Activated T-helper 1 cell treated with anti-CD3 and anti-CD28 coated beads, Interleukin-12 subunit alpha, Interleukin-12 subunit beta, Interleukin-2, Interleukin-4 antibody, amounts not matched to agents 30 ng/mL and 10 ng/mL and 1 ng/mL, durations not matched to agents 14 hours and 24 hours and 36 hours (primary cell): ENCODE data around the gene A3GALT2. TPM values are rescaled to one million over a fixed set of nuclear protein-coding genes. Genes with fewer than 3 reads are reported as not detected.

Experiments
- DNase-seq: peaks from one replicate; pipeline ENCODE4 v3.0.0; 2021; ENCODE audit warnings: low spot score
- H3K27ac Mint-ChIP-seq: one replicate; pipeline ENCODE4 v1.8.0; 2021; ENCODE audit warnings: mild to moderate bottlenecking, mixed read lengths
- H3K27me3 Mint-ChIP-seq: one replicate; pipeline ENCODE4 v1.8.0; 2022; ENCODE audit warnings: mild to moderate bottlenecking, moderate library complexity, mixed read lengths; ENCODE audit not compliant: insufficient read depth
- H3K36me3 Mint-ChIP-seq: one replicate; pipeline ENCODE4 v1.8.0; 2021; ENCODE audit warnings: low read depth, mixed read lengths
- H3K4me1 Mint-ChIP-seq: one replicate; pipeline ENCODE4 v1.8.0; 2021; ENCODE audit warnings: low read depth, mixed read lengths
- H3K4me3 Mint-ChIP-seq: one replicate; pipeline ENCODE4 v1.8.0; 2021; ENCODE audit warnings: mild to moderate bottlenecking, moderate library complexity, mixed read lengths
- H3K9me3 Mint-ChIP-seq: one replicate; pipeline ENCODE4 v1.8.0; 2021; ENCODE audit warnings: mixed read lengths
- intact Hi-C: fragments of 100-400 bp; cut with micrococcal nuclease; formaldehyde crosslinking; loops from one replicate; pipeline ENCODE4 v1.15.1; 2024
- total RNA-seq: library from RNA; stranded (reverse); gene quantifications from 2 replicates; pipeline ENCODE4 v1.2.3, GENCODE V29; 2022

The A3GALT2 gene
- not detected in 2 replicates for total RNA-seq

DNA sequence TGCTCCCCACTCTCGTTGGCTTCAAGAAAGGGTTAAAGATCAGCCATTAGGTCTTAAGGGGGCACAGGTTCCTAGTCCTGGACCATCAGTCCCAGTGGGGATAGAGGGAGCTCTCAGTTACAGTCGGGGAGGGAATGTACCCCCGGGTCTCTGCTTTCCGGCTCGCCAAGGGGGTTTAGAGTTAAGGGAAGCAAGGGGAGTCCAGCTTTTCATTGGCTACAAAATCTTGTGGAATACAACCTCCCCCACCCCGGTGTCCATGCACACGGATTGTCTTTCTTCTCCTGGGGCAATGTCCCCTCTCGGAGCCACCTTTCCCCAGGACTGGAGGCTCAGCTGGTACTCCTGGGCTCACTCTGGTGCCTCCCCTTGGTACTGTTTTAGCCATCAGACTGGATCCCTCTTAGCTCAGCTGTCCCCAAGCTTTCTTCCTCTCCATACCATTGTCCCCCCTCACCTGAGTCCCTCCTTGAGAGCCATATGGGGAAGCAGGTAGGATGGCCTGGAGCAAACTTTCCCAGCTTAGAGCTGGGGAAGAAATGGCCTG lies at the start of gene A3GALT2:
TSS of gene A3GALT2 (minus strand) at position 480 of the 547 bp plus-strand sequence. CDS start at position 480, 0 bp downstream.
- Mint-ChIP-seq H3K9me3 (no peaks in the 10 kb centered on the region), H3K4me3 (no peak within 1 kb of the TSS), H3K27ac (no peak within 1 kb of the TSS), H3K4me1 (no peaks in the 10 kb centered on the region), H3K36me3 (peaks cover 10% of the 10 kb centered on the region), H3K27me3 (peaks cover 3% of the 10 kb centered on the region)
- intact Hi-C loops, result no loop called here
- DNase-seq, result no peak

GRCh38 chr1:33370301-33370700 lies 49.4 kb upstream of the A3GALT2 start:
- Mint-ChIP-seq H3K4me3 (no peak overlapping the region), H3K27ac (no peak overlapping the region), H3K27me3 (peaks cover 2% of the 10 kb centered on the region), H3K9me3 (no peaks in the 10 kb centered on the region), H3K4me1 (no peaks in the 10 kb centered on the region), H3K36me3 (no peaks in the 10 kb centered on the region)
- DNase-seq, result no peak
- intact Hi-C loops, result no loop called here

- Mint-ChIP-seq H3K27me3 (peaks cover 2% of the 10 kb centered on the region), H3K4me1 (no peaks in the 10 kb centered on the region), H3K36me3 (no peaks in the 10 kb centered on the region), H3K9me3 (no peaks in the 10 kb centered on the region), H3K27ac (no peak overlapping the region), H3K4me3 (no peak overlapping the region)
- intact Hi-C loops, result no loop called here
- no peak for DNase-seq
Observed at GRCh38 chr1:33369764-33370163, 48.9 kb upstream of the A3GALT2 start.

- H3K27ac Mint-ChIP-seq, result no peak overlapping the region
- DNase-seq, result no peak
- H3K36me3 Mint-ChIP-seq, result no peaks in the 10 kb centered on the region
- H3K27me3 Mint-ChIP-seq, result peaks cover 2% of the 10 kb centered on the region
- no peak overlapping the region for H3K4me3 Mint-ChIP-seq
- H3K9me3 Mint-ChIP-seq, result no peaks in the 10 kb centered on the region
- no peaks in the 10 kb centered on the region for H3K4me1 Mint-ChIP-seq
- intact Hi-C loops, result no loop called here
Observed at GRCh38 chr1:33369081-33369480, 48.2 kb upstream of the A3GALT2 start.

- Mint-ChIP-seq H3K9me3 (no peaks in the 10 kb centered on the region), H3K36me3 (no peaks in the 10 kb centered on the region), H3K27me3 (peaks cover 2% of the 10 kb centered on the region), H3K27ac (no peak overlapping the region), H3K4me1 (no peaks in the 10 kb centered on the region), H3K4me3 (no peak overlapping the region)
- intact Hi-C loops, result no loop called here
- no peak for DNase-seq
Observed at GRCh38 chr1:33368431-33368830, 47.5 kb upstream of the A3GALT2 start.

DNA sequence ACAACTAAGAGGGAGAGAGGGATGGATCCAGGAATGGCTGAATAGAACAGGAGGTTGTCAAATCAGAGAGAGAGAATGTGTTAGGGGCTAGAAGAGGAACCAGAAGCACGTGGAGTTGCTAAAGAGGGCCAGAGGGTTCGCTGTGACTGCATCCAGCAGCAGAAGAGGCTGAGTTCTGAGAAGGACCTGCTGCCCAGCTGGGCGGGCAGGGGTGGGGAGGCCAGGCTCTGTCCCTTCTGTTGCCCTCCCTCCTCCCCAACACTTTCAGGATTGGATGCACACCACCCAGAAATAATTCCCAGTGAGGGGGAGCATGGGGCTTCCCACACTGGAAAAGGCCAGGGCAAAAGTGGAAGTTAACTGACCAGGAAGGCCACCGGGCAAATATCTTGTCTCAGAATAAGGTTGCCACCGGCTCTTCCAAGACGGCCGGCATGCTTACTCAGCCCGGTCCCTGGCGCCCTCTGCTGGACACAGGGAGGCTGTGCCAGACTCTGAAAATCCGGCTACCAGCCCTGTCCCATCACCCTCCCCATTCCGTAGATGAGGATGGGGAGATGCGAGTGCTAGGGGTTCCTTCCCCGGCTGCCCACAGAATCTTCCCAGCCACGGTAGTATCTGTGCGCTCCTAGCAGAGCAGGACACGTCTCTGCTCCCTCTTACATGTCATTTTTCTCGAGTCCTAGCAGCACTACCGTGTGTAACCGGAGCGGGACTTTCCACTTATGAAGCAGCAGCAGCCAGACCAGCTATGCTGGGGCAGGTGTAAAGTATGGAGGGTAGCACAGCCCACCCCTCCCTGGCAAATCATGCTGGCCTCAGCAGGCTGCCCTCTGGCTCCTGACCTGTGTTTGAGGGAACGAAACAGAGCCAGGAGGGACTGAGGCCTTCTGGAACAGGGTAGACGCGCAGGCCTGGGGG lies 46.8 kb upstream of the A3GALT2 start:
- peak; percentile 73 for DNase-seq
- Mint-ChIP-seq H3K4me1 (no peaks in the 10 kb centered on the region), H3K27ac (no peak overlapping the region), H3K9me3 (no peaks in the 10 kb centered on the region), H3K36me3 (no peaks in the 10 kb centered on the region), H3K27me3 (peaks cover 2% of the 10 kb centered on the region), H3K4me3 (no peak overlapping the region)
- intact Hi-C loops, result loop anchor here (1.0 to 2.0 kb wide), 4 partner anchors 17 to 255 kb away; no protein-coding TSS in a partner anchor

DNA sequence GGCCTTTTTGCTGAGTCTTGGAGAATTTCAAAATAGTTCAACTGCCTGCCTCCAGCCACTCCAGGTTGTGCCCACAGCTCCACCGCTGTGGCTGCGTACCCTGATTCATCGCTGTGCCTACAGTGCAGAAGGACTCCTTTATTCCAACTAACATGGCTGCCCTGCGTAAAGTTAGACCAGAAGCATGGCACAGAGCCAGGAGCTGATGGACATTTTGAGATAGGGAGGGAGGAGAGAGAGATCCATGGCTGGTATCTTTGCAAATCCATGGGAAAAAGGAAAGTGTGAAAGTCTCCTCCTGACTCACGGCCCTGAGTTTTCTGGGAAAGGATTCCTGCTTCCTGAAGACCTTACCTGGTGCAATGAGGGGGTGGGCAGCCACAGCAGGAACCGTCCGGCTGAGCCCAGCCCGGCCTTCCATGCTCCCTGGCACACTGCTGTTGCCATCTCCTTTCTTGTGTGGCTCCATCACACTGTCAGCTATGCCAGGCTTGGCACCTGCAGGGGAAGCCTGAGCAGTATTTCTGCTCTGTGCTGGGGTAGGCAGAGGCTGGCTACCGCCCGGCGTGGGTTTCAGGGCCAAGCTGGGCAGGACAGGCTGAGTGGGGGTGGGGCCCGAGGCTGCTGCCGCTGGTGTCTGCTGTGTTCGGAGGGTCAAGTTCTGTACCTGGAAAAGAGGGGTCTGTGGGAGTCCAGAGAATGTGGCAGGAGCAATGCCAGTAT lies 46.0 kb upstream of the A3GALT2 start:
- DNase-seq, result no peak
- no peaks in the 10 kb centered on the region for H3K4me1 Mint-ChIP-seq
- H3K27me3 Mint-ChIP-seq, result peaks cover 2% of the 10 kb centered on the region
- intact Hi-C loops, result loop anchor here (1.0 to 2.0 kb wide), 4 partner anchors 17 to 254 kb away; no protein-coding TSS in a partner anchor
- no peaks in the 10 kb centered on the region for H3K9me3 Mint-ChIP-seq
- no peak overlapping the region for H3K4me3 Mint-ChIP-seq
- no peak overlapping the region for H3K27ac Mint-ChIP-seq
- no peaks in the 10 kb centered on the region for H3K36me3 Mint-ChIP-seq

- no peak overlapping the region for H3K4me3 Mint-ChIP-seq
- H3K36me3 Mint-ChIP-seq, result no peaks in the 10 kb centered on the region
- DNase-seq, result no peak
- H3K4me1 Mint-ChIP-seq, result no peaks in the 10 kb centered on the region
- no peaks in the 10 kb centered on the region for H3K9me3 Mint-ChIP-seq
- peaks cover 2% of the 10 kb centered on the region for H3K27me3 Mint-ChIP-seq
- intact Hi-C loops, result no loop called here
- no peak overlapping the region for H3K27ac Mint-ChIP-seq
Observed at GRCh38 chr1:33365560-33365997, 44.7 kb upstream of the A3GALT2 start.

DNA sequence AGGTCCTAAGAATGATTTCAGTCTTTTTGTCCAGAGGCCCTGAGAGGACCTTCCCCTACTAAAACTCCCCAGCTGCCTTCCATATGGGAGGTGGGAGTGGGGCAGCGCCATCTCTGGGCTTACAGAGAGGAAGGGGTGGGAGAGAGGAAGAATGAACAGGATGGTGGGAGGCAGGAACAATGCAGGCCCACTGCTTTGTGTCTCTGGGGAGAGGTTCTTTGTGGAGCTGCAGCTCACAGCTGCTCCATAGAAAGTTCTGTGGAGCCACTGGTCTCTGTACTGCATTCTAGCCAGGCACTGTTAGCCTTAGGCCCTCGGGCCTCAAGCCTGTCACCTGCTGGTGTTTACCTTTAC lies 43.6 kb upstream of the A3GALT2 start:
- DNase-seq, result no peak
- H3K4me3 Mint-ChIP-seq, result no peak overlapping the region
- no peaks in the 10 kb centered on the region for H3K9me3 Mint-ChIP-seq
- peaks cover 2% of the 10 kb centered on the region for H3K27me3 Mint-ChIP-seq
- no peaks in the 10 kb centered on the region for H3K36me3 Mint-ChIP-seq
- intact Hi-C loops, result no loop called here
- no peaks in the 10 kb centered on the region for H3K4me1 Mint-ChIP-seq
- H3K27ac Mint-ChIP-seq, result no peak overlapping the region

DNA sequence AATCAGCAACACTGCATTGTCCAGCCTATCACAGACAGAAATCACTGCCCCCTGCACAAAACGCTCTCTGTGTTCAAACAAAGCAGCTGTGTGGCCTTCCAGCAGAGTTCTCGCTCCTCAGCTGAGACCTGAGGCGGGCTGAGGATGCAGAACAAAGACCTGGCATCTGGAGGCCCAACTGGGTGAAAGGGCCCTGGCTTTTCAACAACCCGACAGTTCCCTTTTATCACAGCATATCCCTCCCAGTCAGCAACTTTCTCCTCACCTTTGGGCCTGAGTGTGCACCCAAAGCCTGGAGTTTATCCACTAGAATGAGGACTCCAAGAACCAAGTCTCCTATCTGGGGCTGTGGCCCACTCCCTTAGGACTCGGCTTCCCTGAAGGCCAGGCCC lies 42.6 kb upstream of the A3GALT2 start:
- no peak overlapping the region for H3K4me3 Mint-ChIP-seq
- H3K27me3 Mint-ChIP-seq, result peaks cover 2% of the 10 kb centered on the region
- DNase-seq, result no peak
- no peaks in the 10 kb centered on the region for H3K9me3 Mint-ChIP-seq
- intact Hi-C loops, result no loop called here
- H3K27ac Mint-ChIP-seq, result no peak overlapping the region
- H3K36me3 Mint-ChIP-seq, result no peaks in the 10 kb centered on the region
- no peaks in the 10 kb centered on the region for H3K4me1 Mint-ChIP-seq

DNA sequence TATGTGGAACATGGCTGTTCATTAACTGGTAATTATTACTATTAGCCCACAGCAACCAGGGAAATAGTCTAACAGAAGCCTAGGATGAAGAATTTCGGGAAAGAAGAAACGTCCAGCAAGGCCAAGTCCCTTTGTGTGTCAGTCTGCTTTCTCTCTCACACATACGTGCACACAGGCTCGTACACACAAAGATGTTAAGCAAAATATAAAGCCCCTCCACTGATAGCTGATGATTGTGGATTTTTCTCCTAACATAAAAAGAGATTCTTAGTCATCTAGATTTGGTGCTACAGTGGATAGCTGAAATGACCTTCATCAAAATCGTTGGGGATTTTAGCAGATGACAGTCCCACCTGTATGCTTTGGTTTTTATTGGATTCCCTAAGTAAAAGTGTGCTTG lies 42.1 kb upstream of the A3GALT2 start:
- no peaks in the 10 kb centered on the region for H3K4me1 Mint-ChIP-seq
- intact Hi-C loops, result no loop called here
- no peaks in the 10 kb centered on the region for H3K9me3 Mint-ChIP-seq
- DNase-seq, result no peak
- H3K36me3 Mint-ChIP-seq, result no peaks in the 10 kb centered on the region
- no peak overlapping the region for H3K27ac Mint-ChIP-seq
- peaks cover 4% of the 10 kb centered on the region for H3K27me3 Mint-ChIP-seq
- H3K4me3 Mint-ChIP-seq, result no peak overlapping the region

DNA sequence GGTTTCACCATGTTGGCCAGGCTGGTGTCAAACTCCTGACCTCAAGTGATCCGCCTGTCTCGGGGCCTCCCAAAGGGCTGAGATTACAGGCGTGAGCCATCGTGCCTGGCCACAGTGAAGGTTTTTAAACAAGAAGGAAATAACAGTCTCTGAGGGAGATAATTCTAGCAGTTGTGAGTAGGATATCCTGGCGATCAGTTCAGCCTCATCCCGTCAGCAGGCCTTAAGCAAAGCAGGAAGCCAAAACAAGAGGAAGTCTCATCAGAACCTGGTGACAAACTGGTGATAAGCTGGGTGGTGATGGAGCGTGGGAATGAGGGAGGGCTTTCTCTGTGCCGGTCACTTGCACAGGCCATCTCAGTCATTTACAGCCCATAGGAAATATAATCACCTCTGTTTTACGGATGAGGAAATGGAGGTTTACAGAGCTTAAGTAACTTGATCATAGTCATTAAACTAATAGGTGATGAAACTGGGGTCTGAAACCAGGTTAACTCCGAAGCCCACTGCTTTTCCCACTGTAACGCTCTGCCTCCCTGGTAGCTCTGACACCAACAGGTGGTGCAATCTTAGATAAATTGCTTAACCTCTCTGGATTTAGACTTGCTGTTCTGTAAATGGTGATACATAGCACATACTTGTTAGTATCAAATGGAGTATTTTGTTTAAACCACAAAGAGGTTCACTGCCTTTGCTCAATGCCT lies 40.8 kb upstream of the A3GALT2 start:
- H3K4me3 Mint-ChIP-seq, result no peak overlapping the region
- intact Hi-C loops, result no loop called here

More for the DNA sequence above, 40.8 kb upstream of the A3GALT2 start:
- peaks cover 10% of the 10 kb centered on the region for H3K27me3 Mint-ChIP-seq
- H3K27ac Mint-ChIP-seq, result no peak overlapping the region
- H3K9me3 Mint-ChIP-seq, result no peaks in the 10 kb centered on the region
- no peaks in the 10 kb centered on the region for H3K4me1 Mint-ChIP-seq
- no peak for DNase-seq
- no peaks in the 10 kb centered on the region for H3K36me3 Mint-ChIP-seq
